KMS-11 (cell line): ENCODE results near the gene CACNA2D1.

Source experiments
- H2AFZ ChIP-seq: fragments of 200-600 bp; sonication (generic); 2 replicates; pipeline ENCODE4 v1.6.1; 2016; ENCODE audit warnings: antibody characterized with exemption, mixed run types, low read depth
- H3K27ac ChIP-seq: fragments of 200-600 bp; sonication (generic); 2 replicates; pipeline ENCODE4 v1.6.1; 2016; ENCODE audit warnings: mild to moderate bottlenecking, mixed run types
- H3K27me3 ChIP-seq: fragments of 200-600 bp; sonication (generic); 2 replicates; pipeline ENCODE4 v1.6.1; 2017; ENCODE audit warnings: mild to moderate bottlenecking, low read depth, mixed run types, moderate library complexity; ENCODE audit not compliant: insufficient read depth
- H3K36me3 ChIP-seq: fragments of 200-600 bp; sonication (generic); 2 replicates; pipeline ENCODE4 v1.6.1; 2017; ENCODE audit warnings: mild to moderate bottlenecking, mixed run types; ENCODE audit not compliant: insufficient read depth
- H3K4me1 ChIP-seq: fragments of 200-600 bp; sonication (generic); 2 replicates; pipeline ENCODE4 v1.6.1; 2016; ENCODE audit warnings: mild to moderate bottlenecking, low read depth, mixed run types; ENCODE audit not compliant: poor library complexity, severe bottlenecking
- H3K4me2 ChIP-seq: fragments of 200-600 bp; sonication (generic); 2 replicates; pipeline ENCODE4 v1.7.0; 2016; ENCODE audit warnings: mild to moderate bottlenecking, mixed run types
- H3K4me3 ChIP-seq: fragments of 200-600 bp; sonication (generic); IDR thresholded peaks from 2 replicates; pipeline ENCODE4 v1.6.1; 2017; ENCODE audit warnings: low read depth, low read length, mixed read lengths; ENCODE audit not compliant: insufficient read depth
- H3K79me2 ChIP-seq: fragments of 200-600 bp; sonication (generic); 2 replicates; pipeline ENCODE4 v1.6.1; 2016; ENCODE audit warnings: low read depth, mixed run types; ENCODE audit not compliant: insufficient read depth
- H3K9ac ChIP-seq: fragments of 200-600 bp; sonication (generic); 2 replicates; pipeline ENCODE4 v1.6.1; 2016; ENCODE audit warnings: mild to moderate bottlenecking, mixed run types
- H4K20me1 ChIP-seq: fragments of 200-600 bp; sonication (generic); 2 replicates; pipeline ENCODE4 v1.6.1; 2016; ENCODE audit warnings: mild to moderate bottlenecking, mixed run types; ENCODE audit not compliant: insufficient read depth
- TF ChIP-seq, protein P1 (sequence below): fragments of 200-600 bp; sonication (generic); conservative IDR thresholded peaks from 2 replicates; pipeline ENCODE4 v1.6.1; 2017; ENCODE audit warnings: low read depth, mild to moderate bottlenecking, antibody characterized with exemption, low read length, moderate library complexity, mixed read lengths

CACNA2D1 gene

GRCh38 chr7:82274681-82275080 is 168.9 kb downstream of the CACNA2D1 start:
- Histone ChIP-seq H3K36me3 (no peaks in the 10 kb centered on the region), H3K4me3 (no peak overlapping the region), H3K9ac (no peak overlapping the region), H3K4me2 (no peak overlapping the region), H3K27me3 (no peaks in the 10 kb centered on the region), H2AFZ (no peak overlapping the region), H3K4me1 (no peaks in the 10 kb centered on the region), H3K27ac (no peak overlapping the region), H4K20me1 (no peaks in the 10 kb centered on the region), H3K79me2 (no peaks in the 10 kb centered on the region)
- TF ChIP-seq, protein P1, sequence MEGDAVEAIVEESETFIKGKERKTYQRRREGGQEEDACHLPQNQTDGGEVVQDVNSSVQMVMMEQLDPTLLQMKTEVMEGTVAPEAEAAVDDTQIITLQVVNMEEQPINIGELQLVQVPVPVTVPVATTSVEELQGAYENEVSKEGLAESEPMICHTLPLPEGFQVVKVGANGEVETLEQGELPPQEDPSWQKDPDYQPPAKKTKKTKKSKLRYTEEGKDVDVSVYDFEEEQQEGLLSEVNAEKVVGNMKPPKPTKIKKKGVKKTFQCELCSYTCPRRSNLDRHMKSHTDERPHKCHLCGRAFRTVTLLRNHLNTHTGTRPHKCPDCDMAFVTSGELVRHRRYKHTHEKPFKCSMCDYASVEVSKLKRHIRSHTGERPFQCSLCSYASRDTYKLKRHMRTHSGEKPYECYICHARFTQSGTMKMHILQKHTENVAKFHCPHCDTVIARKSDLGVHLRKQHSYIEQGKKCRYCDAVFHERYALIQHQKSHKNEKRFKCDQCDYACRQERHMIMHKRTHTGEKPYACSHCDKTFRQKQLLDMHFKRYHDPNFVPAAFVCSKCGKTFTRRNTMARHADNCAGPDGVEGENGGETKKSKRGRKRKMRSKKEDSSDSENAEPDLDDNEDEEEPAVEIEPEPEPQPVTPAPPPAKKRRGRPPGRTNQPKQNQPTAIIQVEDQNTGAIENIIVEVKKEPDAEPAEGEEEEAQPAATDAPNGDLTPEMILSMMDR: no peak

DNA sequence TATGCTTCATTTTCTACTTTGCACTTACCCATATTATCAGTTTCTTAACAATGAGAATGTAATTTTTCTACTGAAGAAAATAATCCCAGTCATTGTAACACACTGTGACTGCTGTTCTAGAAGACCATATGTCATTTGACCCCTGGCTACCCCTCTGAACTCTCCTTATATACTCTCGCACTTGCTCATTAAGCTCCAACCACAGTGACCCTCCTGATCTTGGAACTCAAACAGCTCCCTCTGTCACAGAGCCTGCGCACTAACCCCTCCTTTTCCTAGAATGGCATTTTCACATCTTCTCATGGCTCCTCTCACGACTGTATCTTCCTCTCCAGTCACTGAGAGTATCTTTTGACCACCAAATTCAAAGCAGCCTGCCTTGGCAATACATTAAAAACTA is 169.7 kb downstream of the CACNA2D1 start:
- Histone ChIP-seq H2AFZ (no peak overlapping the region), H3K4me1 (no peaks in the 10 kb centered on the region), H3K27me3 (no peaks in the 10 kb centered on the region), H3K27ac (no peak overlapping the region), H3K4me3 (no peak overlapping the region), H4K20me1 (no peaks in the 10 kb centered on the region), H3K79me2 (no peaks in the 10 kb centered on the region), H3K36me3 (no peaks in the 10 kb centered on the region), H3K4me2 (no peak overlapping the region), H3K9ac (no peak overlapping the region)
- TF ChIP-seq, protein P1: no peak

- H3K79me2 ChIP-seq: no peaks in the 10 kb centered on the region
- no peak overlapping the region for H3K27ac ChIP-seq
- no peak overlapping the region for H3K4me2 ChIP-seq
- no peak overlapping the region for H3K4me3 ChIP-seq
- no peaks in the 10 kb centered on the region for H3K36me3 ChIP-seq
- TF ChIP-seq, protein P1: no peak
- no peaks in the 10 kb centered on the region for H4K20me1 ChIP-seq
- H3K9ac ChIP-seq: no peak overlapping the region
- no peaks in the 10 kb centered on the region for H3K27me3 ChIP-seq
- H2AFZ ChIP-seq: no peak overlapping the region
- no peaks in the 10 kb centered on the region for H3K4me1 ChIP-seq
Measured at GRCh38 chr7:82270870-82271269, 172.7 kb downstream of the CACNA2D1 start.

DNA sequence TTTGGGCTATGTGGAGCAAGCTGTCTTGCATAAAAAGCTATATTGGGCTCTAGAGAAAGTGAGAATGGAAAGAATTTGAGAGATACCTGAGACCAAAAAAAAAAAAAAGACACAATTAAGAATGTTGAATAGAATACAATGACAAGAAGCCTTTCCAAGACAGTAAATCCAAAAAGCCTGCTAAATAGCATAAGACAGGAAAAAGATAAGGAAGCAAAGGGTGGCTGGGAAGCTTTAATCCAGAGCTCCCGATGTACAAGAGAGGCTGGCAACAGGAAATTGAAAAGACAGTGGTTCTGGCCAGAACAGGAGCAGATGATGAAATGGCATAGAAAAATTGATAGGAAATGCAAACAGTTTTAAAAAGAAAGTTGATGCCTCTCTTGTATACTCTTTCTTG is 174.9 kb downstream of the CACNA2D1 start:
- no peak overlapping the region for H3K27ac ChIP-seq
- H3K79me2 ChIP-seq: no peaks in the 10 kb centered on the region
- H3K36me3 ChIP-seq: no peaks in the 10 kb centered on the region
- no peak overlapping the region for H3K9ac ChIP-seq
- H3K27me3 ChIP-seq: no peaks in the 10 kb centered on the region
- H2AFZ ChIP-seq: no peak overlapping the region
- no peak overlapping the region for H3K4me2 ChIP-seq
- H4K20me1 ChIP-seq: no peaks in the 10 kb centered on the region
- no peak overlapping the region for H3K4me3 ChIP-seq
- TF ChIP-seq, protein P1: no peak
- H3K4me1 ChIP-seq: no peaks in the 10 kb centered on the region
